GM21381 (cell line): Measurements from ENCODE around the gene PLOD1.
"Not testable (repeated sequence)": the region's sequence is repeated elsewhere in the genome, so short reads cannot be mapped to it uniquely, and the experiment has no call there.

ENCODE experiments used
- ATAC-seq: cut with Tn5 transposase; IDR thresholded peaks from one replicate; pipeline ENCODE4 v1.9.1; 2021; ENCODE audit warnings: mild to moderate bottlenecking, moderate library complexity; ENCODE audit not compliant: unreplicated experiment

PLOD1 gene

GRCh38 chr1:11938722-11939526 lies 4.4 kb downstream of the PLOD1 start:
- no peak for ATAC-seq

DNA sequence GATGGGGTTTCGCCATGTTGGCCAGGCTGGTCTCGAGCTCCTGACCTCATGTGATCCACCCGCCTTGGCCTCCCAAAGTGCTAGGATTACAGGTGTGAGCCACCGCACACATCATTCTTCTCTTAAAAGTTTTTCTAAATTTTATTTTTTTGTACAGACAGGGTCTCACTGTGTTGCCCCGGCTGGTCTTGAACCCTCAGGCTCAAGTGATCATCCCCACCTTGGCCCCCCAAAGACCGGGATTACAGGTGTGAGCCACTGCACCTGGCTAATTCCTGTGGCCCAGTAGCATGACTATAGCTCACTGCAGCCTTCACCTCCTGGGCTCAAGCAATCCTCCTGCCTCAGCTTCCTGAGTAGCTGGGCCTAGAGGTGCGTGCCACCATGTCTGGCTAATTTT lies 5.3 kb downstream of the PLOD1 start:
- ATAC-seq, result not testable (repeated sequence)

GRCh38 chr1:11940260-11940921 lies 5.9 kb downstream of the PLOD1 start:
- no peak for ATAC-seq

DNA sequence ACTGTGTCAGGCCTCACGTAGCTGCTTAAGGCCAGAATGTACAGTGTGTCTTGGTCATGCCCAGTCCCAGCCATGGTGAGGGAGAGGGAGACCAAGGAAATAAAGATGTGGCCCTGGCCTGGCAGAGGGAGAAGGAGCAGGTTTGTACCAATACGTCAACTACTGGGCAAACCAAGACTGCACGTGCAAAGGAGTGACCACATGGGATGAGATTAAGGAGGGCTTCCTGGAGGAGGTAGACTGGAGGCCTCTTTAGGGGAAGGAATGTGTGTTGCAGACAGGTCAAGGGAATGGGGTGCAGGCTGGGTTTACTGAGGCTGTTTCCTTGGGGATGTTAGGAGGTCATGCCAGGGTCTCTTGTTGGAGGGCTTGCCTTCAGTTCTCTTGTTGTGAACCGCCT lies 7.8 kb downstream of the PLOD1 start:
- no peak for ATAC-seq

GRCh38 chr1:11943619-11944018 lies 9.1 kb downstream of the PLOD1 start:
- no peak for ATAC-seq

GRCh38 chr1:11944358-11944931 lies 9.9 kb downstream of the PLOD1 start:
- ATAC-seq, result no peak

DNA sequence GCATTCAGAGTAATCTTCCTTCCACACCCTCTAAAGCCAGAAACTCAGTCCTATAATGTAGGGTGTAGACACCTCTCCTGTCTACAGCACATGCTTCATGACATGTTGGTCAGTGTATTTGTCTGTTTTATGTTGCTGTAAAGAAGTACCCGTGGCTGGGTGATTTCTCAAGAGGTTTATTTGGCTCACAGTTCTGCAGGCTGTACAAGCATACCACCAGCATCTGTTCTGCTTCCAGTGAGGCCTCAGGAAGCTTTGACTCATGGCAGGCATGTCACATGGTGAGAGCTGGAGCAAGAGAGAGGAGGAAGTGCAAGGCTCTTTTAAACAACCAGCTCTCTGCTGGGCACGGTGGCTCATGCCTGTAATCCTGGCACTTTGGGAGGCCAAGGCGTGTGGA lies 12.1 kb downstream of the PLOD1 start:
- ATAC-seq, result no peak

- no peak for ATAC-seq
These were observed 14.4 kb downstream of the PLOD1 start for GRCh38 chr1:11948822-11949458.

DNA sequence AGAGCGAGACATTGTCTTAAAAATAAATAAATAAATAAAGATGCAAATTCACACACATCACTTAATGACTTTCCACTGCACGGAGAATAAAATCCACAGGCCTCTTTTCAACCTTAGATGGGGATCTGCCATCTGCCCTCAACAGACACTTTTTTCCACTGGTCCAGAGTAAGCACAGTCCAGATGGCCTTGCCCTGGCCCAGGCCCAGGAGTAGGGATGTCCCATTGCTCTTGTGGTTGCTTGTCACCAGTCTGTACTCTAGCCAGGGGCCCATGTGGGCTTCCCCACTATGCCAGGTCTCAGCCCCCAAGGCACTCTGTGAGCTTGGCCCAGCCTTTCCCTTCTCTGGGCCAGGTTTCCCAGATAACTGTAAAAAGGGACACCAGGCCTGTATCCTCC lies 17.4 kb downstream of the PLOD1 start:
- ATAC-seq, result no peak

GRCh38 chr1:11952455-11953109 lies 18.1 kb downstream of the PLOD1 start:
- ATAC-seq, result no peak

DNA sequence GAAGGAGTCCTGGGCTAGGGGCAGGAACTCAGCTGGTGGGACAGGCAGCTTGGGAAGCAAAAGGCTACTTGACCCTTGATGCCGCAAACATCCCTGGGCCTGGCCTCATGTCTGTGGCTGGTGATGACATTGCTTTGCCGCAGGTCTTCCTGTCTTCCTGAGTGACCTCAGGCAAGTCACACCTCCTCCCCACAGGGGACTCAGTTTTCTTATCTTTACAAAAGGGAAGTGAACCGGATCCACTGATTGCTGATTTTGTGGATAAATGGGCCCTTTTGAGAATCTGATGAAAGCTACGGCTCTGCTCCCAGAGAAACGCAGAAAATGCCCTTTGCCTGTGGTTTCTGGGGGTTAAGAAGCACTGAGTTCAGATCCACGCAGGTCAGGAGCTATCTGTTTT lies 20.7 kb downstream of the PLOD1 start:
- no peak for ATAC-seq

DNA sequence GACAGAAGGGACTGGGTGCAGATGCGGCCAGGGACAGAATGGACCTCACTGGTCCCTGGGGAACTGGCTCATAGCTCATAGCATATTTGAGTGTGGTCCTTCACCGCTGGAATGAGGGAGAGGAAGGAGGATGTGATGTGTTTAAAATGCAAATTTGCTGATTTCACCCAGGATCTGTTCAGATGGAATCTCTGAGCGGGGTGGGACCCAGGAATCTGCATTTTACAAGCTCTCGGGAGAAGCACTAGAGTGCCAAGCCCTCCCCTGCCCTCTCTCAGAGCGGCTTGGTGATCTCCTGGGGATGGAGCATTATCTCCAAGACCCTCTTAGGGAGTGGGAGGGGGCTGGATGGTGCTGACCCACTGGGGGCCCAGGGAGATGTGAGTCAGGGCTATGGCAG lies 22.9 kb downstream of the PLOD1 start:
- ATAC-seq, result no peak

GRCh38 chr1:11957897-11958296 lies 23.4 kb downstream of the PLOD1 start:
- no peak for ATAC-seq

GRCh38 chr1:11960276-11960675 lies 25.8 kb downstream of the PLOD1 start:
- ATAC-seq, result no peak

DNA sequence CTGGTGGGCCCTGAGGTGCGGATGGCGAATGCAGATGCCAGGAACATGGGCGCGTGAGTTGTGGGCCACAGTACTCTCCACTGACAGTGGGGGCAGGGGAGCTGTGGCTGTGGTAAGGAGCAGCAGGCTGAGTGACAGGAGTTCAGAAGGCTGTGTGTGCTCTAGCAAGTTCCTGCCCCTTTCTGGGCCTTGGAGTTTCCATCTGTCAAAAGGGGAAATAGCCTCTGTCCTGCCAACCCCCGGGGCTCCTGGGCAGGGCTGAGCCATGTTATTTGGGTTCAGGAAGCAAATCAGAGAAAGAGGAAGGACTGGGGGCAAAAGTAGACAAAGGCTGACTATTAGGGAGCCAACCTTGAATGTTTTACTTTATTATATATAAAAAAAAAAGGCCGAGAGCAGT lies 26.2 kb downstream of the PLOD1 start:
- ATAC-seq, result no peak

DNA sequence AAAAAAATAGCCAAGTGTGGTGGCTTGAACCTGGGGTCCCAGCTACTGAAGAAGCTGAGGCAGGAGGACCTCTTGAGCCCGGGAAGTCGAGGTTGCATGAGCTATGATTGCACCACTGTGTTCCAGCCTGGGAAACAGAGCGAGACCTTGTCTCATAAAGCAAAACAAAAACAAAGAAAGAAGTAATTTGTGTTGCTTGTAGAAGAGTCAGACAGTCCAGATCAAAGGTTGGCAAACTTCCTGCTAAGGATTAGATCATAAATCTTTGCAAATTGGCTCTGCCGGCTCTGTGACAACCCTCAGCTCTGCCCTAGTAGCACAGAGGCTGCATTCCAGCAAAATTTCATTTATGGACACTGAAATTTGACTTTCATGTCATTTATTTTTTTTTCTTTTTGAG lies 26.7 kb downstream of the PLOD1 start:
- no peak for ATAC-seq

DNA sequence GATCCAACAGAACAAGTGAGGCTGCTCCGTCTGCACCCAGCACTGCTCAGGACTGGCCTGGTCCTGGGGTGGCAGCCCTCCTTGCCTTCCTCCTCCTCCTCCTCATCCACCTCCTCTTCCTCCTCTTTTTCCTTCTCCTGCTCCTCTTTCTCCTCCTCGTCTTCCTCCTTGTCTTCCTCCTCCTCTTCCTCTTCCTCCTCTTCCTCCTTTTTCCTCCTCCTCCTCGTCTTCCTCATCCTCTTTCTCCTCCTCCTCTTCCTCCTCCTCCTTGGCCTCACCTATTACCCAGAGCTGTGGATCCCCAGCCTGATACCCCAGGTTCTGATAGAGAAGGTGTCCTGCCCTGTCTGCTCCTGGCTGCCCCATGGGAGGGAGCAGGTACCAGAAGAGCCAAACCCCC lies 29.1 kb downstream of the PLOD1 start:
- ATAC-seq, result no peak

DNA sequence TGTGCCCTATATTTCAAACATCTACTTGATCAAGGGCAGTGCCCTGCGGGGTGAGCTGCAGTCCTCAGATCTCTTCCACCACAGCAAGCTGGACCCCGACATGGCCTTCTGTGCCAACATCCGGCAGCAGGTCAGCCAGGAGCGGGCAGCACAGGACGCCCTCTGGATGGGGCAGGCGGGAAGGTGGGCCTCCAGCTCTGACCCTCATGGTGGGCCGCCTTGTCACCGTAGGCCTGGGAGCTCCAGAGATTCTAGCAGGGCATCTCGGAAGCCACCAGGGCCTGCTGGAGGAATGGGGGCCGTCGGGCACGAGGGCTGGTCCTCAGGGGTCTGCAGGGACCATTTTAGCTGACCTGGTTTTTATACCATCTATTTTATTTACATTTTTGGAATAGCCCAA lies 30.1 kb downstream of the PLOD1 start:
- no peak for ATAC-seq

GRCh38 chr1:11967028-11967547 lies 32.6 kb downstream of the PLOD1 start:
- no peak for ATAC-seq

DNA sequence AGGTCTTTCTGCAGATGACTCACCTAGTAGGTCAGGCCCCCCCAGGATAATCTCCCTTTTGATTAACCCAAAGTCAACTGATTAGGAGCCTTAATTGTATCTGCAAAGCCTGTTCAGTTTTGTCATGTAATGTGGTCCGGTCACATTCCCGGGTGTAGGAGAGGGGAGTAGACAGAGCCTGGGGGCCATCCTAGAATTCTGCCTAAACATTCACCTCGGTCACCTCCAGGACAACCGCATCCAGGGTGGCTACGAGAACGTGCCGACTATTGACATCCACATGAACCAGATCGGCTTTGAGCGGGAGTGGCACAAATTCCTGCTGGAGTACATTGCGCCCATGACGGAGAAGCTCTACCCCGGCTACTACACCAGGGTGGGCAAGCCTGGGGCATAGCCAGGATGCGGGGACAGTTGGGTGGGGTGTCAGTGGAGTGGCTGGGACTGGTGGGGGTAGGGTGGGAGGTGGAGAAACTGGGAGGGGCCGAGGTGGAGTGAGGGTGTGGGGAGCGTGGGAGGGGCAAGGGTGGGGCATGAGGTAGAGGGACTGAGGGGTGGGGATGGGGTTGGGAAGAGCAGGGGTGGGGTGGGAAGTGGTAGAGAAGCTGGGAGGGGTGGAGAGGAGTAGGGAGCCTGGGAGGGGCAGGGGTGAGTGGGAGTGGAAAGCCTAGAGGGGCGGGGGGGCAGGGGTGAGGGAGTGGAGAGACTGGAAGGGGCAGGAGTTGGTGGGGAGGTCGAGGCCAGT lies 36.1 kb downstream of the PLOD1 start:
- no peak for ATAC-seq
